Activated CD4-positive, alpha-beta memory T cell treated with anti-CD3 and anti-CD28 coated beads, Interleukin-2, amount 10 ng/mL, durations not matched to agents 7 days and 5 days (primary cell): Measurements from ENCODE around the gene CETP. TPM values are rescaled to one million over a fixed set of nuclear protein-coding genes. Genes with fewer than 3 reads are reported as not detected.
"Not testable (repeated sequence)": the region's sequence is repeated elsewhere in the genome, so short reads cannot be mapped to it uniquely, and the experiment has no call there.

ENCODE experiments used
- CTCF ChIA-PET: fragments of 350-600 bp; sonication (Branson Sonifier 250); formaldehyde crosslinking; loops from one replicate; lab custom pipeline; 2021; ENCODE audit warnings: antibody characterized with exemption, inconsistent platforms; lab: Charles Lee
- POLR2A ChIA-PET: fragments of 350-600 bp; sonication (Branson Sonifier 250); formaldehyde crosslinking; loops from one replicate; lab custom pipeline; 2021; ENCODE audit warnings: antibody characterized with exemption; lab: Charles Lee
- DNase-seq: peaks from one replicate; pipeline ENCODE4 v3.0.0-alpha.2; 2020
- H3K27ac Mint-ChIP-seq: one replicate; pipeline ENCODE4 v1.8.0; 2021; ENCODE audit warnings: mild to moderate bottlenecking, mixed read lengths
- H3K27me3 Mint-ChIP-seq: one replicate; pipeline ENCODE4 v1.8.0; 2021; ENCODE audit warnings: mixed read lengths
- H3K36me3 Mint-ChIP-seq: one replicate; pipeline ENCODE4 v1.8.0; 2021; ENCODE audit warnings: low read depth, mixed read lengths
- H3K4me1 Mint-ChIP-seq: one replicate; pipeline ENCODE4 v1.8.0; 2021; ENCODE audit warnings: mixed read lengths
- H3K4me3 Mint-ChIP-seq: one replicate; pipeline ENCODE4 v1.8.0; 2021; ENCODE audit warnings: mild to moderate bottlenecking, mixed read lengths
- H3K9me3 Mint-ChIP-seq: one replicate; pipeline ENCODE4 v1.8.0; 2021; ENCODE audit warnings: mixed read lengths
- total RNA-seq, 2 experiments: library from RNA; stranded (reverse); gene quantifications; one replicate each; pipeline ENCODE4 v1.2.3, GENCODE V29; 2021

Gene CETP
- total RNA-seq, 2 experiments from 2014 or later = not detected

DNA sequence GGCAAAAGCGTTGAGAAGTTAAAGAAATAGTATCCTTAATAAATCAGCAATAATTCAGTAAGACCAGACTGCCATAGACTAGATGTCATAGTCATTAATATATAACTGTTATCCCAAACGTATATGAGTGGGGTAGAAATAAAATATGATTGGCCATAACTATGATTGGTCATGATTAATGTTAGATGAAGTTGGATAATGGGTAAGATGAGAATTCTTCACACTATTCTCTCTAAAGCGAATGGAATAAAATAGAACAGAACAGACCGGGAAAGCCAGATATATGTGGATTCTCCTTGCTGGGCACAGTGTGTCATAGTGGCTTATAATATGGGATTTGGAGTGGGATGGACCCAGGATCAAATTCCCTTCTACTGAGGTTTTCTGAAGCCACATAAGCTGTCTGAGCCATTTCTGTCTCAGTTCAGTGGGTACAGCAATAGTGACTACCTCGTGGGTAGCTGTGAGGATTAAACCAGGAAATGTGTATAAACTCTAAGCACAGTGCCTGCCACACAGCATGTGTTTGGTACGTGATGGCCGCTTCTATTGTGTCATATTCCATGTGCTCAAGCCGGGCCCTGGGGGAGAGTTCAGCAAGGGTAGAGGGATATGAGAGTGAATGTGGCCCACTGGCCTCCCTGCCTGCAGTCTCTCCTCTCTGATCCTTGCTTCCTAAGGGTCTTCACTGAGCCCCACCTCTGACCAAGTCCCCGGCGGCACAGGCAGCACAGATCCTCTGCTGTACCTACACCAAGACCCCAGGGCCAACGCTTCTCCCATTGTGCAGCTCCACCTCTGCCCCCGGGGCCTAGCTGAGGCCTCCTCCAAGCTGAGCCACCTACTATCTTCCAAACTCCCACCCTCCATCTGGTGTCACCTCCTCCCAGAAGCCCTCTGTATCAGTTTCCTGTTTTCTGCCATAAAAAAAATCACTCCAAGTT lies 3.7 kb downstream of the CETP start:
- H3K27me3 Mint-ChIP-seq = no peaks in the 10 kb centered on the region
- H3K27ac Mint-ChIP-seq = peak overlapping the region; percentile 62
- CTCF ChIA-PET = interaction anchor here (0.7 to 5.5 kb wide), 28 partner anchors 7 to 419 kb away, joined by 3 to 42 read pairs (median 5); partner anchors contain the start of gene NLRC5
- no peaks in the 10 kb centered on the region for H3K9me3 Mint-ChIP-seq
- no peaks in the 10 kb centered on the region for H3K36me3 Mint-ChIP-seq
- H3K4me1 Mint-ChIP-seq = peaks cover 19% of the 10 kb centered on the region
- no peak overlapping the region for H3K4me3 Mint-ChIP-seq
- POLR2A ChIA-PET = interaction anchor here (1.1 to 4.0 kb wide), 6 partner anchors 12 to 76 kb away, joined by 4 to 16 read pairs (median 6); partner anchors contain the start of gene NLRC5
- DNase-seq = no peak

DNA sequence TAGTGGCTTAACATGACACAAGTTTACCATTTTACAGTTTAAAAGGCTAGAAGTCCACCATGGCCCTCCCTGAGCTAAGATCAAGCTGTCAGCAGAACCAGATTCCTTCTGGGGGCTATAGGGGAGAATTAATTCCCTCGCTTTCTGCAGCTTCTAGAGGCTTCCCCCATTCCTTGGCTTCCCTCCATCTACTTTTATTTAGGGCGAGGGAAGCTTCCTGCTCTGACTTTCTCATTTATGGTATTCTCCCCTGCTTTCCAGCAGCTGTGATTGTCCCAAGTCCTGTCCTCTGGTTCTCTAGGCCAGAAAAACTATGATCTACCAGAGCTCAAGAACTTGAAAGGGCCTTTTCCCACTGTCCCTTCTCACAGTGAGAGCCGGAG lies 4.3 kb downstream of the CETP start:
- CTCF ChIA-PET = interaction anchor here (1.1 to 5.5 kb wide), 9 partner anchors 8 to 90 kb away, joined by 3 to 42 read pairs (median 5); partner anchors contain the start of gene NLRC5
- no peaks in the 10 kb centered on the region for H3K9me3 Mint-ChIP-seq
- no peaks in the 10 kb centered on the region for H3K27me3 Mint-ChIP-seq
- H3K4me1 Mint-ChIP-seq = peaks cover 20% of the 10 kb centered on the region
- H3K4me3 Mint-ChIP-seq = no peak overlapping the region
- no peaks in the 10 kb centered on the region for H3K36me3 Mint-ChIP-seq
- no peak for DNase-seq
- peak overlapping the region; percentile 62 for H3K27ac Mint-ChIP-seq
- POLR2A ChIA-PET = interaction anchor here (0.8 to 4.0 kb wide), 6 partner anchors 11 to 75 kb away, joined by 3 to 16 read pairs (median 5); partner anchors contain the start of gene NLRC5

DNA sequence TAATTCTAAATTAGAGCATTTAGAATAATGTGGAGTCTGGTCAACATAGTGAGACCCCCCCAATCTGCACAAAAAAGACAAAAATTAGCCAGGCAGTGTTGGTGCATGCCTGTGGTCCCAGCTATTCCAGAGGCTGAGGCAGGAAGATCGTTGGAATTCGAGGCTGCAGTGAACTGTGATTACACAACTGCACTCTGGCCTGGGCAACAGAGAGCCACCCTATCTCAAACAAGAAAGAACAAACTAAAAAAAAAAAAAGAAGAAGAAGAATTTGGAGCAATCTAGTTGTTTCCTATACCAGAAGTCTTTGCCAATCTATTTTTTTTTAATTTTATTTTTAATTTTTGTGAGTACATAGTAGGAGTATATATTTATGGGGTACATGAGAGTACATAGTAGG lies 6.0 kb downstream of the CETP start:
- H3K27ac Mint-ChIP-seq = no peak overlapping the region
- POLR2A ChIA-PET = interaction anchor here (0.8 kb wide), 1 partner anchor 8 kb away, joined by 3 read pairs; no protein-coding TSS in a partner anchor
- H3K36me3 Mint-ChIP-seq = no peaks in the 10 kb centered on the region
- CTCF ChIA-PET = interaction anchor here (0.7 to 5.5 kb wide), 4 partner anchors 9 to 22 kb away, joined by 3 to 40 read pairs (median 3); partner anchors contain the start of gene NLRC5
- no peak overlapping the region for H3K4me3 Mint-ChIP-seq
- H3K4me1 Mint-ChIP-seq = peaks cover 22% of the 10 kb centered on the region
- H3K27me3 Mint-ChIP-seq = no peaks in the 10 kb centered on the region
- DNase-seq = no peak
- H3K9me3 Mint-ChIP-seq = no peaks in the 10 kb centered on the region

DNA sequence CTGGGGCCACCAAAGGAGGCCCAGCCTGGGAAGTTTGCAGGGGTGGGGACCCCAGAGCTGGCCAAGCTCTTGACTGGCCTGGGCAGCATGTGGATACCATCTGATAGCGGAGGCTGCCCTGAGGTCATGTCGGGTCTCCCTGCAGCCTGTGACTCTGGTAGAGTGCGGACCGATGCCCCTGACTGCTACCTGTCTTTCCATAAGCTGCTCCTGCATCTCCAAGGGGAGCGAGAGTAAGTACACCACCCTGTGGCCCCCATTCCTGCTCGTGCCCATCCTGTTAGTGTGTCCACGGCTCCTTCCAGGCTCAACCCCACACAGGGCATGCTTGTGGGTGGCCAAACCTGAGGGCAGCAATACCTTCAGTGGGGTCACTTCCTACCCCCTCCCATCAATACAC lies 8.0 kb downstream of the CETP start:
- Mint-ChIP-seq H3K27ac (no peak overlapping the region), H3K27me3 (no peaks in the 10 kb centered on the region)
- POLR2A ChIA-PET = interaction anchor here (1.3 to 1.4 kb wide), 2 partner anchors 11 to 26 kb away, joined by 3 read pairs; no protein-coding TSS in a partner anchor

DNA sequence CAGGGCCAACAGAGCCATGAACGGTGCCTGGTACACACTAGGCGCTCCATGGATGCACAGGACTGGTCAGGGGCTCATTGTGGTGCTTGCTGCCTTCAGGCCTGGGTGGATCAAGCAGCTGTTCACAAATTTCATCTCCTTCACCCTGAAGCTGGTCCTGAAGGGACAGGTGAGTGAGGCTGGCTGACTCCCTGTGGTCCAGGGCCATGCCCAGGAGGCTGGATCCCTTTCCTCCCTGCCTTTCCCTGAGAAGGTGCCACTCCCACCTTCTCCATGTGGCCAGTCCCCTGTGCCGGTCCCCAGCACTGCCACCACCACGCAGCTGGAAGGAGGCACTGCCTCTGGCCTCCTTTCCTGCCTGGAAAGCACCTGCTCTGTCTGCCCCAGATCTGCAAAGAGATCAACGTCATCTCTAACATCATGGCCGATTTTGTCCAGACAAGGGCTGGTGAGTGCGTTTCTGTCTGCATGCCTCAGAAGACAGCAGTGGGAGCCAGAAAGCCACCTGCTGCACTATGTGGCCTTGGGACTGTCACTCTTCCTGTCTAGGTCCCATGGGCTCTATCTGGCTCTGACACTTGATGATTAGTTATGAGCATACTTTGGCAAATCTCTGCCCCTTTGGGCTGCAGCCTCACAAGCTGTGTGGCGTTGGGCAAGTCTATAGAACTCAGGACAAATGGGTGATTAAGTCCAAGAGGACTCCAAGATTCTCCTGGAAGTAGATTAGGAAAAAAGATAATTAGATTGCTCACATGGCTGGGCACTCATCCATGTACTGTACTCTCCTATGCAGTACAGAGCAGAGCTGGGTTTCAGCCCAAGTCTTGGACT lies 9.4 kb downstream of the CETP start:
- no peak overlapping the region for H3K27ac Mint-ChIP-seq
- H3K9me3 Mint-ChIP-seq = no peaks in the 10 kb centered on the region
- ChIA-PET CTCF (interaction anchor here (1.1 kb wide), 1 partner anchor 15 kb away, joined by 5 read pairs; no protein-coding TSS in a partner anchor), POLR2A (interaction anchor here (1.4 kb wide), 1 partner anchor 10 kb away, joined by 3 read pairs; no protein-coding TSS in a partner anchor)
- no peaks in the 10 kb centered on the region for H3K36me3 Mint-ChIP-seq
- DNase-seq = no peak
- H3K4me1 Mint-ChIP-seq = peaks cover 21% of the 10 kb centered on the region
- no peaks in the 10 kb centered on the region for H3K27me3 Mint-ChIP-seq
- no peak overlapping the region for H3K4me3 Mint-ChIP-seq

More for the DNA sequence above, 8.0 kb downstream of the CETP start:
- H3K4me1 Mint-ChIP-seq = peaks cover 26% of the 10 kb centered on the region
- no peak overlapping the region for H3K4me3 Mint-ChIP-seq
- H3K9me3 Mint-ChIP-seq = no peaks in the 10 kb centered on the region
- no peak for DNase-seq
- CTCF ChIA-PET = interaction anchor here (1.1 kb wide), 1 partner anchor 17 kb away, joined by 5 read pairs; no protein-coding TSS in a partner anchor
- no peaks in the 10 kb centered on the region for H3K36me3 Mint-ChIP-seq

DNA sequence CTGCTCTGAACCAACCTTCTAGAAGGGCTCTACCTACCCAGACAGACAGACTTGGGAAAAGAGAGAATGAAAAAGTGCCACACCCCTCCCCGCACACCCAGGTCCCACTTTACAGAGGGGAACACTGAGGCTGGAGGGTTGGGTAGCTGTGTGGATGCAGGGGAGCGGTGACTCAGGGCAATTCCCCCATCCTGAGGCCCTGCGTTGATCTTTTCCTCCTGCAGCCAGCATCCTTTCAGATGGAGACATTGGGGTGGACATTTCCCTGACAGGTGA lies 10.0 kb downstream of the CETP start:
- no peaks in the 10 kb centered on the region for H3K27me3 Mint-ChIP-seq
- H3K36me3 Mint-ChIP-seq = no peaks in the 10 kb centered on the region
- H3K9me3 Mint-ChIP-seq = no peaks in the 10 kb centered on the region
- no peak overlapping the region for H3K27ac Mint-ChIP-seq
- POLR2A ChIA-PET = no interaction called here
- DNase-seq = no peak
- peaks cover 20% of the 10 kb centered on the region for H3K4me1 Mint-ChIP-seq
- CTCF ChIA-PET = no interaction called here
- H3K4me3 Mint-ChIP-seq = no peak overlapping the region

DNA sequence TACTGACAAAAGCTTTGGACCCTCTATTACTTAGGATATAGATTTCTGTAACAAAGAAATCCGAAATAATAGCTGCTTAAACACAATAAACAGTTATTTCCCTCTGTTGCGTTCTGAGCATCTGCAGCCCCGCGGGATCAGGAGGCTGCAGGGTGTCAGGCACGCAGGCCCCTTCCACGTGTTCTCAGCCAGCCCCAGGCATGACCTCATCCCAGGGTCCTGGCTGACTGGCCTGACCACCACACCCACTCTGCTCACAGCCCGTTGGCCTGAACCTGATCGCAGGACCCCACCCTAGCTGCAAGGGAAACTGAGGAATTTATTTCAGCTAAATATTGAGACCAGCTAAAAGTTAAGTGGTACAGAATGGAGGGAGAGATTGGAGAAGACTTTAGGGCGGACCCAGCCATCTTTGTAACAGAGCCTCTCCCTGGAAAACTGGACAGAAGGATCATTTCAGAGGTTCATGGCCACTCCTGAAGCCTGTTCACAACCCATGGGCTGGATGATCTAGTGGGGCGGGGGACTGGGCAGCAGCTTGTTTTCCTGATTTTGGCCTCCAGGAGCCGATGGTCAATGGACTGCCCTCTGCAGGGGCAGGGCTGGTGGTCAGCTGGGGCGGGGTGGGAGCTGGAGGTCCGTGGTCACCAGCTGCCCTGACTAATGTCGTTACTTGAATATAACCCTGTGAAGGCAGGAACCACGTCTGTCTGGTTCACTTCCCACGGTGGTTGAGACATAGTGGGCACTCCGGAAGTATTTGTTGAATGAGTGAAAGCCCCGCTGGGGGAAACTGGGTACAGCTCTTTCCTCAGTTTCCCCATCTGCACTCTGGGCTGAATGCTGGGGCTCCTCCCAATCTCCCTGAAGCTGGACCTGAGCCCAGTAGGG lies 10.9 kb downstream of the CETP start:
- H3K9me3 Mint-ChIP-seq = no peaks in the 10 kb centered on the region
- H3K4me1 Mint-ChIP-seq = peaks cover 20% of the 10 kb centered on the region
- CTCF ChIA-PET = interaction anchor here (0.7 to 3.8 kb wide), 2 partner anchors 8 to 10 kb away, joined by 4 to 17 read pairs; no protein-coding TSS in a partner anchor
- no peak for DNase-seq
- H3K27ac Mint-ChIP-seq = no peak overlapping the region
- no peak overlapping the region for H3K4me3 Mint-ChIP-seq
- H3K36me3 Mint-ChIP-seq = no peaks in the 10 kb centered on the region
- H3K27me3 Mint-ChIP-seq = no peaks in the 10 kb centered on the region
- POLR2A ChIA-PET = interaction anchor here (0.8 to 1.7 kb wide), 3 partner anchors 11 to 41 kb away, joined by 3 to 6 read pairs (median 4); partner anchors contain the start of genes HERPUD1 and NLRC5

DNA sequence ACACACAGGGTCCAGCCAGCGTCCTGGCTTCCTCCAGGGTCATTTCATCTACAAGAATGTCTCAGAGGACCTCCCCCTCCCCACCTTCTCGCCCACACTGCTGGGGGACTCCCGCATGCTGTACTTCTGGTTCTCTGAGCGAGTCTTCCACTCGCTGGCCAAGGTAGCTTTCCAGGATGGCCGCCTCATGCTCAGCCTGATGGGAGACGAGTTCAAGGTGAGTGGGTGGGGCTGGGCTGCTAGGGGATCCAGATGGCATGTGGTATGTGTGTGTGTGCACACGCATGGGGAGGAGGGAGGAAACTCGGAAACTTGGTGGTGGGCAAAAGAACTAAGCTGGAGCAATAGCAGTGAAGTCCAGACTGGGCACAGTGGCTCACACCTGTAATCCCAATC lies 11.5 kb downstream of the CETP start:
- Mint-ChIP-seq H3K36me3 (no peaks in the 10 kb centered on the region), H3K9me3 (no peaks in the 10 kb centered on the region), H3K27me3 (no peaks in the 10 kb centered on the region), H3K4me1 (peaks cover 20% of the 10 kb centered on the region), H3K27ac (no peak overlapping the region), H3K4me3 (no peak overlapping the region)
- ChIA-PET POLR2A (interaction anchor here (1.7 kb wide), 1 partner anchor 42 kb away, joined by 6 read pairs; the partner anchor contains the start of gene HERPUD1), CTCF (interaction anchor here (3.8 kb wide), 1 partner anchor 9 kb away, joined by 17 read pairs; no protein-coding TSS in a partner anchor)
- DNase-seq = no peak

DNA sequence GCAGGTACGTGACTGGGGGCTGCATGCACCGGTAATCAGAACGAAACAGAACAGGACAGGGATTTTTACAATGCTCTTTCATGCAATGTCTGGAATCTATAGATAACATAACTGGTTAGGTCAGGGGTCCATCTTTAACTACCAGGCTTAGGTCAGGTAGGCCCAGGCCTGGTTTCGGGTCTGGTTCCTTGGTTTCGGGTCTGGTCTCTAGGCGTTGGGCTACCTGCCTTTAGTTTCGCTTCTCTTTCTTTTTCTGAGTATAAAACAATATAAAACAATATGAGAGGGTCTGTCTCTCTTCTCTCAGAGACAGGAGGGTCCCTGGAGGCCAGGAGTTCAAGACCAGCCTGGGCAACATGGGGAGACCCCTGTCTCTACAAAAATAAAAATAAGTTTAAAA lies 12.1 kb downstream of the CETP start:
- not testable (repeated sequence) for H3K9me3 Mint-ChIP-seq, H3K4me3 Mint-ChIP-seq, H3K27me3 Mint-ChIP-seq, H3K27ac Mint-ChIP-seq, H3K36me3 Mint-ChIP-seq, DNase-seq
- CTCF ChIA-PET = interaction anchor here (1.0 to 3.8 kb wide), 2 partner anchors 9 to 10 kb away, joined by 3 to 17 read pairs; no protein-coding TSS in a partner anchor
- H3K4me1 Mint-ChIP-seq = peaks cover 20% of the 10 kb centered on the region
- POLR2A ChIA-PET = interaction anchor here (1.7 kb wide), 1 partner anchor 42 kb away, joined by 6 read pairs; the partner anchor contains the start of gene HERPUD1

DNA sequence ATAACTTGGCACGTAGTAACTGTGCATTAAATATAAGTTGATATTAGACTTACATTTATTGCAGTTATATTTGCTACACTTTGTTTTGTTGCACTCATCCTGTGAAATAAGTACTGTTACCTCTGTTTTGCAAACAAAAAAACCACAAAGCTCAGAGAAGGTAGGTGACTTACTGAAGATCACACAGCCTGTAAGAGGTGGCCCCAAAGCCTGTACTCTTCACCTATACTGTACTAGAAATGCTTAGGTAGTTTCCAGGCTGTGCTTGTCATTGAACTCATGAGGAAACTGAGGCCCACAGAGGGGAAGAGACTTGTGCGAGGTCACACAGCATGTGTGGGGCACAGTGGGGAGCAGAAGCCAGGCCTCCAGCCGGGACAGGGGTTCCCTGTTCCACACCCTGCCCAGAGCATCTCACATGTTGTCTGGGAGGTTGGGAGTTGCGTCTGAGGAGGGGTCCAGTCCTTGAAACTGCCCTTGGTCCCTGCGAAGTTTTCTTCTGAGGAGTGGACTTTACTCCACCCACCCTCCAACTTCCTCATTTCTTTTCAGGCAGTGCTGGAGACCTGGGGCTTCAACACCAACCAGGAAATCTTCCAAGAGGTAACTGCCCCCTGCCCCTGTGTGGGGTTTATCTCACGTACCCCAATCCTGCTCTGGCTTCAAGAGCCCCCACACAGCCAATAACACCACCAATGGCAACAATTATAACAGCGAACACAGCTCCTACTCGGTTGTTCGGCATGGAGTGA lies 13.0 kb downstream of the CETP start:
- Mint-ChIP-seq H3K4me1 (peaks cover 20% of the 10 kb centered on the region), H3K9me3 (no peaks in the 10 kb centered on the region), H3K36me3 (no peaks in the 10 kb centered on the region), H3K27ac (no peak overlapping the region), H3K27me3 (no peaks in the 10 kb centered on the region), H3K4me3 (no peak overlapping the region)
- ChIA-PET CTCF (interaction anchor here (1.0 to 3.8 kb wide), 3 partner anchors 10 to 12 kb away, joined by 3 to 17 read pairs (median 4); no protein-coding TSS in a partner anchor), POLR2A (interaction anchor here (1.2 kb wide), 1 partner anchor 14 kb away, joined by 6 read pairs; the partner anchor contains the start of gene NLRC5)
- no peak for DNase-seq

DNA sequence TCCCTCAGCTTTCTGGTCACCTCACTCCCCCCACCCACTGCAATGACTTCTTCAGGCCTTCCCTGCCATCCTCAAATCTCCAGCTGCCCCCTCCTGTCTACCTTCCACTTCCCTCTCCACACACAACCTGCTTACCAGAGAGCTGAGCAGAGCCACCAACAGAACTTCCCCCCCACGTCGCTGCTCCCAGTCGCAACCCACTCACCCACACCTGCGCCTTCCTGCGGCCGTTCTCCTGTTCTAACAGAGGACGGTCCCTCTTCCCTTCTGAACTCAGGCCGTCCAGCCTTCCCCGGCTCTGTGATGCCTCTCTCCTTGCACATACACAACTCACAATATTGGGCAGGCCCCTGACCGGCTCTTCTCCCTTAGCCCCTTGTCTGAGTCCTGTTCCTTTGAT lies 14.0 kb downstream of the CETP start:
- Mint-ChIP-seq H3K27ac (no peak overlapping the region), H3K36me3 (peaks cover 3% of the 10 kb centered on the region)
- POLR2A ChIA-PET = interaction anchor here (0.8 to 1.2 kb wide), 3 partner anchors 8 to 13 kb away, joined by 3 to 6 read pairs (median 3); partner anchors contain the start of gene NLRC5

More for the DNA sequence above, 14.0 kb downstream of the CETP start:
- CTCF ChIA-PET = interaction anchor here (2.2 to 3.8 kb wide), 3 partner anchors 11 kb away, joined by 4 to 24 read pairs (median 17); no protein-coding TSS in a partner anchor
- no peaks in the 10 kb centered on the region for H3K27me3 Mint-ChIP-seq
- H3K4me1 Mint-ChIP-seq = peaks cover 23% of the 10 kb centered on the region
- DNase-seq = no peak
- no peaks in the 10 kb centered on the region for H3K9me3 Mint-ChIP-seq
- H3K4me3 Mint-ChIP-seq = no peak overlapping the region
